HAP-1 (cell line): ENCODE measurements around the gene TMA7B.

Source experiments
- DNase-seq, 2 experiments: peaks; one replicate each; pipeline ENCODE4 v3.0.0-alpha.2; 2016 to 2020; ENCODE audit warnings: low spot score in 2 of 2
- H3K27me3 ChIP-seq: fragments of 250-450 bp; sonication (Bioruptor Pico); 2 replicates; pipeline ENCODE4 v1.5.1; 2020; ENCODE audit warnings: low read depth, mild to moderate bottlenecking, moderate library complexity
- H3K36me3 ChIP-seq: fragments of 250-450 bp; sonication (Bioruptor Pico); replicated peaks from 2 replicates; pipeline ENCODE4 v1.5.1; 2020; ENCODE audit warnings: mild to moderate bottlenecking
- H3K4me1 ChIP-seq: fragments of 250-450 bp; sonication (Bioruptor Pico); 2 replicates; pipeline ENCODE4 v1.5.1; 2020; ENCODE audit warnings: mild to moderate bottlenecking
- H3K4me3 ChIP-seq: fragments of 250-450 bp; sonication (Bioruptor Pico); 2 replicates; pipeline ENCODE4 v1.5.1; 2020; ENCODE audit warnings: mild to moderate bottlenecking, moderate library complexity
- H3K9me3 ChIP-seq: fragments of 250-450 bp; sonication (Bioruptor Pico); 2 replicates; pipeline ENCODE4 v1.5.1; 2020; ENCODE audit warnings: mild to moderate bottlenecking, moderate library complexity
- in situ Hi-C: fragments of 300-500 bp; cut with MboI; formaldehyde crosslinking; loops from 3 replicates; pipeline ENCODE4 v1.14.3; 2020; ENCODE audit warnings: low sequenced_read_pairs, inconsistent platforms, mixed read lengths

The TMA7B gene

DNA sequence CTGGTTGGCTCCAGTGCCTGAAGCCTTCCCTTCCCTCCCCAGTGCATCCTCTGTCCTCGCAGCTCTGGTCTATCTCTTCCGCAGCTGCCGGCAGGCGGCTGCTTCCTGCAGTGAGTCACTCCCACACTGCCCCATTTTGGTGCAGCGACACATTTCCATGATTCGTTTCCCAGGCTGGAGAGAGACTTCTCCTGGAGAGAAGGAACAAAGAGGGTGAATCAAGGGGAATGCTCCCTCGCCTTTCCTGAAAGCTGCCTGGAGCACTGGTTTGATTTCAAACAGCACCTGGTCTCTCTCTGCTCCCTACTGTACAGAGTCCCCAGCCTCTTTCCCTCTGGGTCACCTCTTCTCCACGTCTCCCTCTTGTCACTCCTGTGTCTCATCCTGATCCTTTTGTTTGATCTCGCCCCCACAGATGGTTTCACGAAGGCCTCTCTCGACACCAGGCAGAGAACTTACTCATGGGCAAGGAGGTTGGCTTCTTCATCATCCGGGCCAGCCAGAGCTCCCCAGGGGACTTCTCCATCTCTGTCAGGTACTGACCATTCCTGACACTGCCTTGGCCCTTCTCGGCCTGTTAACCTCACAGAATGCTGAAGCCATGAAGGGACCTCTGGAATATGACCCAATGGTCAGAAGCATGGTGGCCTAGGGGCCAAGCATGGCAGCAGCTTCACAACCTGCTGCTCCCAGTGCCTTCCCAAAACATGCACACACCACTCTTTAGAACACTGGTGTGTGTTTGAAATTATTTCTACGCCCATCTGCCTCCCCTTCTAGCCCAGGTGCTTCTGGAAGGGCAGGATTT is at the start of gene TMA7B:
Gene TMA7B (plus strand): TSS at position 758 of the 808 bp plus-strand sequence. CDS start 3,978 bp downstream, outside the sequence.
- Histone ChIP-seq H3K4me1 (no peaks in the 10 kb centered on the region), H3K4me3 (no peak within 1 kb of the TSS), H3K36me3 (no peaks in the 10 kb centered on the region), H3K27me3 (no peaks in the 10 kb centered on the region), H3K9me3 (no peaks in the 10 kb centered on the region)
- no peak for DNase-seq
- in situ Hi-C loops, result no loop called here

- H3K4me1 ChIP-seq, result peaks cover 38% of the 10 kb centered on the region
- no peaks in the 10 kb centered on the region for H3K36me3 ChIP-seq
- no peak for DNase-seq
- in situ Hi-C loops, result no loop called here
- no peak overlapping the region for H3K4me3 ChIP-seq
- H3K27me3 ChIP-seq, result no peaks in the 10 kb centered on the region
- no peaks in the 10 kb centered on the region for H3K9me3 ChIP-seq
Measured at GRCh38 chr22:39910876-39911613, 49.2 kb upstream of the TMA7B start.

- no peaks in the 10 kb centered on the region for H3K36me3 ChIP-seq
- H3K9me3 ChIP-seq, result no peaks in the 10 kb centered on the region
- no peaks in the 10 kb centered on the region for H3K27me3 ChIP-seq
- H3K4me3 ChIP-seq, result no peak overlapping the region
- peak in 1 of 2 experiments; percentile 36 for DNase-seq
- in situ Hi-C loops, result no loop called here
- H3K4me1 ChIP-seq, result peaks cover 50% of the 10 kb centered on the region
Measured at GRCh38 chr22:39913321-39913720, 46.9 kb upstream of the TMA7B start.

DNA sequence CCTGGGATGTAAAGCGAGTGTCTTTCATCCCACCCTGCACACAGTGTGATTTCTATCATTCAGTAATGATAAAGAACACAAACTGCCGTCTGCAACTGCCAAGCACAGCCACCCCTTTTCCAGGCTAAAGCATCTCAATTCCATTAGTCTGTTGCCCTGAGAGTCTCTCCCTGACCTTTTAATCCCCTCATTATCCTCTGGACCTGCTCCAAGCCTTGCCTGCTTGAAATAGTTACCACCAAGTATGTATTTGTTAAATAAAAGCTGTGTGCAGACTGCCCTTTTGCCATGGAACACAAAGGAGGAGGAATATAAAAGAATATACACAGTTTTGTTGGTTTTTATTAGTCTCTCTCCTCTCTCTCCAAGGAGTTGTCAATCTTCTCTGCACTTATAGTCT is 46.3 kb upstream of the TMA7B start:
- in situ Hi-C loops, result no loop called here
- Histone ChIP-seq H3K9me3 (no peaks in the 10 kb centered on the region), H3K4me1 (peaks cover 52% of the 10 kb centered on the region), H3K27me3 (no peaks in the 10 kb centered on the region), H3K4me3 (no peak overlapping the region), H3K36me3 (no peaks in the 10 kb centered on the region)
- peak; percentile 90 to 99 for DNase-seq

GRCh38 chr22:39914584-39914983 is 45.6 kb upstream of the TMA7B start:
- Histone ChIP-seq H3K27me3 (no peaks in the 10 kb centered on the region), H3K4me1 (peaks cover 52% of the 10 kb centered on the region), H3K36me3 (no peaks in the 10 kb centered on the region), H3K4me3 (no peak overlapping the region), H3K9me3 (no peaks in the 10 kb centered on the region)
- in situ Hi-C loops, result no loop called here
- no peak for DNase-seq

- Histone ChIP-seq H3K9me3 (no peaks in the 10 kb centered on the region), H3K4me1 (peaks cover 52% of the 10 kb centered on the region), H3K4me3 (no peak overlapping the region), H3K36me3 (no peaks in the 10 kb centered on the region), H3K27me3 (no peaks in the 10 kb centered on the region)
- in situ Hi-C loops, result no loop called here
- peak; percentile 62 to 83 for DNase-seq
Measured at GRCh38 chr22:39915295-39915726, 44.9 kb upstream of the TMA7B start.

DNA sequence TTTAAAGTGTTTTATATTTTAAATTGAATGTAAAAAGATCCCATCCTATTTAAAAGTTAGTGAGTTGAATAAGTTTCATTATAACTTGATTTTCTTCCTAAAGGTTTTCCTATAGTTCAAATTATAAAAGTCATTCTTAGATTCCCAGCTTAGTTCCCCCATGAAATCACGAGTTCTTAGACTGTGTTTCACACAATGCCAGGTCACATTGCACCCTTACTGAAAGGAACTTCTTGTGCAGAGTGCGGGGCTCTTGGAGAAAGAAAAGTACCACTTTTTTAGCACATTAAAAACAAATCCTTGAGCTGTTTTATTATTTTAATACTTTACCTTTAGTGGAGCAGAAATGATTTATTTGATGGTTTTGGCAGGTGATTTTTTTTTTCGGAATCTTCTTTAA is 43.7 kb upstream of the TMA7B start:
- in situ Hi-C loops, result no loop called here
- H3K9me3 ChIP-seq, result no peaks in the 10 kb centered on the region
- H3K4me3 ChIP-seq, result no peak overlapping the region
- H3K4me1 ChIP-seq, result peaks cover 52% of the 10 kb centered on the region
- no peaks in the 10 kb centered on the region for H3K36me3 ChIP-seq
- no peak for DNase-seq
- H3K27me3 ChIP-seq, result no peaks in the 10 kb centered on the region

- in situ Hi-C loops, result no loop called here
- no peaks in the 10 kb centered on the region for H3K36me3 ChIP-seq
- H3K4me3 ChIP-seq, result no peak overlapping the region
- peaks cover 52% of the 10 kb centered on the region for H3K4me1 ChIP-seq
- no peaks in the 10 kb centered on the region for H3K9me3 ChIP-seq
- DNase-seq, result peak; percentile 52 to 69
- no peaks in the 10 kb centered on the region for H3K27me3 ChIP-seq
Measured at GRCh38 chr22:39917197-39917643, 43.0 kb upstream of the TMA7B start.

GRCh38 chr22:39917776-39918495 is 42.3 kb upstream of the TMA7B start:
- Histone ChIP-seq H3K27me3 (no peaks in the 10 kb centered on the region), H3K4me1 (peaks cover 52% of the 10 kb centered on the region), H3K36me3 (no peaks in the 10 kb centered on the region), H3K9me3 (no peaks in the 10 kb centered on the region), H3K4me3 (no peak overlapping the region)
- in situ Hi-C loops, result no loop called here
- DNase-seq, result no peak

GRCh38 chr22:39920134-39920743 is 40.0 kb upstream of the TMA7B start:
- Histone ChIP-seq H3K27me3 (no peaks in the 10 kb centered on the region), H3K4me1 (peaks cover 33% of the 10 kb centered on the region), H3K36me3 (no peaks in the 10 kb centered on the region), H3K9me3 (no peaks in the 10 kb centered on the region), H3K4me3 (no peak overlapping the region)
- DNase-seq, result no peak
- in situ Hi-C loops, result no loop called here

- H3K9me3 ChIP-seq, result no peaks in the 10 kb centered on the region
- no peaks in the 10 kb centered on the region for H3K36me3 ChIP-seq
- H3K4me3 ChIP-seq, result no peak overlapping the region
- no peaks in the 10 kb centered on the region; the same call in none of the 2 replicates for H3K4me1 ChIP-seq
- H3K27me3 ChIP-seq, result no peaks in the 10 kb centered on the region
- DNase-seq, result no peak
- in situ Hi-C loops, result no loop called here
Measured at GRCh38 chr22:39923696-39924095, 36.5 kb upstream of the TMA7B start.

- Histone ChIP-seq H3K9me3 (no peaks in the 10 kb centered on the region), H3K4me3 (no peak overlapping the region), H3K27me3 (no peaks in the 10 kb centered on the region), H3K36me3 (no peaks in the 10 kb centered on the region), H3K4me1 (no peaks in the 10 kb centered on the region; the same call in 1 of the 2 replicates)
- in situ Hi-C loops, result no loop called here
- DNase-seq, result no peak
Measured at GRCh38 chr22:39924286-39924685, 35.9 kb upstream of the TMA7B start.

DNA sequence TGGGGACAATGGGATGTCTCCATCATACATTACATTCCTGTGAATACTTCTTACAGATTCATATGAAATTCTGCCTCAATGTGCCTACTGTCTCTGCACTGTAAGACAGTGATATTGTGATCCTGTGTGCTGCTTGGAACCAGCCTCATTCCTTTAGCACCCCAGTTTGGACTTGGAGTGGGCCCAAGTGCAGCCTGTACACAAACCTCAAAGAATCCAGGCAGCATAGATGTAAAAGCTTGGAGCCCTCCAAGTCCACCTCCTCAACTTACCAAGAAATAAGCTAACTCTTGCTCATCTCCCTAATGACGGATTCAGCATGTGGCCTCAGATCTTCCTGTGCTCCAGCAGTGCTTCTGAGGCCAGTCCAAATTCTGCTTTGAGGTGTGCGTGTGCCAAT is 34.9 kb upstream of the TMA7B start:
- Histone ChIP-seq H3K4me3 (no peak overlapping the region), H3K4me1 (no peaks in the 10 kb centered on the region; the same call in 1 of the 2 replicates), H3K9me3 (no peaks in the 10 kb centered on the region), H3K27me3 (no peaks in the 10 kb centered on the region), H3K36me3 (no peaks in the 10 kb centered on the region)
- DNase-seq, result no peak
- in situ Hi-C loops, result no loop called here
